Activated CD4-positive, alpha-beta memory T cell treated with anti-CD3 and anti-CD28 coated beads, Interleukin-2, amount 10 ng/mL, durations not matched to agents 7 days and 5 days (primary cell): ENCODE data around the gene PLXND1. TPM values are rescaled to one million over a fixed set of nuclear protein-coding genes. Genes with fewer than 3 reads are reported as not detected.
A peak's percentile ranks its signal among the peaks of the same experiment; 100 is the strongest.

ENCODE experiments used
- CTCF ChIA-PET: fragments of 350-600 bp; sonication (Branson Sonifier 250); formaldehyde crosslinking; loops from one replicate; lab custom pipeline; 2021; ENCODE audit warnings: antibody characterized with exemption, inconsistent platforms; lab: Charles Lee
- POLR2A ChIA-PET: fragments of 350-600 bp; sonication (Branson Sonifier 250); formaldehyde crosslinking; loops from one replicate; lab custom pipeline; 2021; ENCODE audit warnings: antibody characterized with exemption; lab: Charles Lee
- DNase-seq: peaks from one replicate; pipeline ENCODE4 v3.0.0-alpha.2; 2020
- H3K27ac Mint-ChIP-seq: one replicate; pipeline ENCODE4 v1.8.0; 2021; ENCODE audit warnings: mild to moderate bottlenecking, mixed read lengths
- H3K27me3 Mint-ChIP-seq: one replicate; pipeline ENCODE4 v1.8.0; 2021; ENCODE audit warnings: mixed read lengths
- H3K36me3 Mint-ChIP-seq: one replicate; pipeline ENCODE4 v1.8.0; 2021; ENCODE audit warnings: low read depth, mixed read lengths
- H3K4me1 Mint-ChIP-seq: one replicate; pipeline ENCODE4 v1.8.0; 2021; ENCODE audit warnings: mixed read lengths
- H3K4me3 Mint-ChIP-seq: one replicate; pipeline ENCODE4 v1.8.0; 2021; ENCODE audit warnings: mild to moderate bottlenecking, mixed read lengths
- H3K9me3 Mint-ChIP-seq: one replicate; pipeline ENCODE4 v1.8.0; 2021; ENCODE audit warnings: mixed read lengths
- total RNA-seq, 2 experiments: library from RNA; stranded (reverse); gene quantifications; one replicate each; pipeline ENCODE4 v1.2.3, GENCODE V29; 2021

Gene PLXND1
- total RNA-seq, 2 experiments from 2014 or later = 13.4 to 18.0 TPM

GRCh38 chr3:129599607-129600006 is 6.9 kb downstream of the PLXND1 start:
- Mint-ChIP-seq H3K27me3 (peaks cover 62% of the 10 kb centered on the region), H3K4me1 (peaks cover 6% of the 10 kb centered on the region)
- CTCF ChIA-PET = no interaction called here

DNA sequence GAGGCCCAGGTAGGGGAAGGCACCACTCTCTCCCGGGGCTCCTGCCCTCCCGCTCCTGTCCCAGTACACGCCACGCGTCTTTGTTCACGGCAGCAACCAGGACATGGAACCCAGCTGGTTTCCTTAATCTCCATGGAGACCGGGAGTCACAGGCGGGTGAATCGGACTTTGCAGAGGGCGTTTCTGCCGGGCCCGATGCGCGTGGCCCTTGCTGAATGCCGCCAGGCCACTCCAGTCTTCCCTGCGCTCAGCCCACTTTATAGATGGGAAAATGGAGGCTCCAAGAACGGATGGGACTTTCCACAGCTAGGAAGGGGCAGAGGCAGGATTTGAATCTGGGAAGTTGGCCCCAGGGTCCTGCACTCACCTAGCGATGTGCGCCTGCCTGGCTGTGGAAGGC is 7.4 kb downstream of the PLXND1 start:
- no peak for DNase-seq
- no peaks in the 10 kb centered on the region for H3K36me3 Mint-ChIP-seq
- H3K9me3 Mint-ChIP-seq = no peaks in the 10 kb centered on the region
- peaks cover 11% of the 10 kb centered on the region for H3K4me1 Mint-ChIP-seq
- POLR2A ChIA-PET = no interaction called here
- H3K4me3 Mint-ChIP-seq = no peak overlapping the region
- CTCF ChIA-PET = no interaction called here
- no peak overlapping the region for H3K27ac Mint-ChIP-seq
- H3K27me3 Mint-ChIP-seq = peaks cover 62% of the 10 kb centered on the region

More at GRCh38 chr3:129599607-129600006, 6.9 kb downstream of the PLXND1 start:
- POLR2A ChIA-PET = no interaction called here
- H3K27ac Mint-ChIP-seq = no peak overlapping the region
- H3K4me3 Mint-ChIP-seq = no peak overlapping the region
- no peaks in the 10 kb centered on the region for H3K9me3 Mint-ChIP-seq
- no peaks in the 10 kb centered on the region for H3K36me3 Mint-ChIP-seq
- no peak for DNase-seq

- POLR2A ChIA-PET = no interaction called here
Measured at GRCh38 chr3:129598484-129598883, 8.0 kb downstream of the PLXND1 start.

DNA sequence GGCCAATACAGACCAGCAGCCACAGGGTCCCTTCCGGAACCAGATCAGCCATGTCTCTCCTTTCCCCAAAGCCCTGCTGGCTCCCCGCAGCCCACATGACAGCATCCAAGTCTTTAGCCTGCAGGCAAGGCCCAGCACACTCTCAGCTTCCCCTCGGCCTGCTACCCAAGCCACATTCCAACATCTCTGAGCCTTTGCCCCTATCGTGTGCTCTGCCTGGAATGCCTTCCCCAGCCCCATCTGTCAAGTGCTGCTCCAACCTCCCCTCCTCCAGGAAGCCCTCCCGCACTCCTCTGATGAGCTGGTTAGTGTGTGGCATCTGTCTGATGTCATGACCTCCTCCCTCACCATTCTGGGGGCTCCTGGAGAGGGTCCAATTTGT is 8.5 kb downstream of the PLXND1 start:
- Mint-ChIP-seq H3K4me1 (peaks cover 22% of the 10 kb centered on the region), H3K4me3 (no peak overlapping the region), H3K27ac (no peak overlapping the region), H3K9me3 (no peaks in the 10 kb centered on the region), H3K36me3 (no peaks in the 10 kb centered on the region), H3K27me3 (peaks cover 58% of the 10 kb centered on the region)
- no peak for DNase-seq
- POLR2A ChIA-PET = no interaction called here
- CTCF ChIA-PET = no interaction called here

More at GRCh38 chr3:129598484-129598883, 8.0 kb downstream of the PLXND1 start:
- H3K27me3 Mint-ChIP-seq = peaks cover 60% of the 10 kb centered on the region
- no peak overlapping the region for H3K27ac Mint-ChIP-seq
- no peaks in the 10 kb centered on the region for H3K9me3 Mint-ChIP-seq
- no peak for DNase-seq
- H3K4me1 Mint-ChIP-seq = peaks cover 17% of the 10 kb centered on the region
- no peak overlapping the region for H3K4me3 Mint-ChIP-seq
- CTCF ChIA-PET = no interaction called here
- no peaks in the 10 kb centered on the region for H3K36me3 Mint-ChIP-seq

DNA sequence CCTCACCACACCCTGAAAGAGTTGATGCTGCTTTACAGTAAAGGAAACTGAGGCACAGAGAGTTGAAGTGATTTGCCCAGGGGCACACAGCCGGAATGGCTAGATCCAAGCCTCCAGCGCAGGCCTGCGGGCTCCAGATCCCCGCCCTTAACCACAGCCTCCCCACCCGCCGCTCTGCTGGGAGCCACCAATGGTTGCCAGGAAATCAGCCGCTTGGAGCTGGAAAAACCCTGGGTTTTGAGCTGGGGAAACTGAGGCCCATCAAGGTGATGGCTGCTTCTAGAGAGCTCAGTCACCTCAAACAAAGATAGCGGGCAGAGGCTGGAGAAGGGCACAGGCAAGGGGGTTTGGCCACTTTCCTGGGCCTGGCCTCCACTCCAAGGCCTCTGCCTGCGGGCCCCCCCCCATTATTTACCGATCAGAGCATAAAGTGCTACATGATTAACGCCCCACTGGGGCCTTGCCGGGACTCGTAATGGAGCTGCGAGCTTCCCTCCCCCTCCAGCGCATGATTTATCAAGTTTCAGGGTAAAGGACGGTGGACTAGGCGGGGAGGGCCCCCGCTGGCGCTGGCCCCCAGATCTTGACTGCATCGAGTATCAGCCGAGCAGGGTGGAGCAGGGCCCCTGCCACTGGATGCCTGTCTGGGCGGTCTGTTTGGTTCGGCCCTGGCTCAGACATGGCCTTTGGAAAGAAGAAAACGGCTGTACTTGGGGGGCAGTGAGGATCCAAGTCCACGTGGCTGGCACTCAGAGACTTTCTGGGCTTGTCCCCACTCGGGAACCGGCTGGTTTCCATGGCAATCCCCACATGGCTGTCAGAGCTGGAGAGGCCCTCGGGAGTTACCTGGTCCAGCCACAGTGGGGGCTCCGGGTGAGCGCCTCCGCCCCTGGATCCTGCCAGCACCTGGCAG is 9.1 kb downstream of the PLXND1 start:
- no peak overlapping the region for H3K27ac Mint-ChIP-seq
- DNase-seq = no peak
- CTCF ChIA-PET = no interaction called here
- no peaks in the 10 kb centered on the region for H3K36me3 Mint-ChIP-seq
- POLR2A ChIA-PET = no interaction called here
- peaks cover 53% of the 10 kb centered on the region for H3K27me3 Mint-ChIP-seq
- no peak overlapping the region for H3K4me3 Mint-ChIP-seq
- H3K4me1 Mint-ChIP-seq = peaks cover 23% of the 10 kb centered on the region
- no peaks in the 10 kb centered on the region for H3K9me3 Mint-ChIP-seq

- CTCF ChIA-PET = no interaction called here
- DNase-seq = no peak
- Mint-ChIP-seq H3K4me1 (peaks cover 30% of the 10 kb centered on the region), H3K4me3 (no peak overlapping the region), H3K9me3 (no peaks in the 10 kb centered on the region), H3K27me3 (peaks cover 52% of the 10 kb centered on the region), H3K36me3 (no peaks in the 10 kb centered on the region), H3K27ac (no peak overlapping the region)
- POLR2A ChIA-PET = interaction anchor here (1.2 to 1.3 kb wide), 2 partner anchors 9 to 19 kb away, joined by 3 to 4 read pairs; no protein-coding TSS in a partner anchor
Measured at GRCh38 chr3:129596194-129597086, 10.0 kb downstream of the PLXND1 start.

GRCh38 chr3:129595544-129596193 is 10.8 kb downstream of the PLXND1 start:
- no peak overlapping the region for H3K4me3 Mint-ChIP-seq
- H3K36me3 Mint-ChIP-seq = no peaks in the 10 kb centered on the region
- CTCF ChIA-PET = no interaction called here
- H3K27ac Mint-ChIP-seq = no peak overlapping the region
- DNase-seq = no peak
- H3K4me1 Mint-ChIP-seq = peaks cover 30% of the 10 kb centered on the region
- POLR2A ChIA-PET = interaction anchor here (1.2 to 1.3 kb wide), 2 partner anchors 10 to 18 kb away, joined by 3 to 4 read pairs; no protein-coding TSS in a partner anchor
- H3K27me3 Mint-ChIP-seq = peaks cover 54% of the 10 kb centered on the region
- H3K9me3 Mint-ChIP-seq = no peaks in the 10 kb centered on the region

- no peak overlapping the region for H3K27ac Mint-ChIP-seq
- H3K9me3 Mint-ChIP-seq = no peaks in the 10 kb centered on the region
- DNase-seq = no peak
- ChIA-PET CTCF (interaction anchor here (1.5 kb wide), 1 partner anchor 11 kb away, joined by 4 read pairs; the partner anchor contains the start of gene PLXND1), POLR2A (interaction anchor here (1.2 to 1.3 kb wide), 3 partner anchors 8 to 17 kb away, joined by 3 to 6 read pairs (median 4); no protein-coding TSS in a partner anchor)
- no peak overlapping the region for H3K4me3 Mint-ChIP-seq
- H3K27me3 Mint-ChIP-seq = peaks cover 50% of the 10 kb centered on the region
- peaks cover 30% of the 10 kb centered on the region for H3K4me1 Mint-ChIP-seq
- no peaks in the 10 kb centered on the region for H3K36me3 Mint-ChIP-seq
Measured at GRCh38 chr3:129594907-129595390, 11.5 kb downstream of the PLXND1 start.

DNA sequence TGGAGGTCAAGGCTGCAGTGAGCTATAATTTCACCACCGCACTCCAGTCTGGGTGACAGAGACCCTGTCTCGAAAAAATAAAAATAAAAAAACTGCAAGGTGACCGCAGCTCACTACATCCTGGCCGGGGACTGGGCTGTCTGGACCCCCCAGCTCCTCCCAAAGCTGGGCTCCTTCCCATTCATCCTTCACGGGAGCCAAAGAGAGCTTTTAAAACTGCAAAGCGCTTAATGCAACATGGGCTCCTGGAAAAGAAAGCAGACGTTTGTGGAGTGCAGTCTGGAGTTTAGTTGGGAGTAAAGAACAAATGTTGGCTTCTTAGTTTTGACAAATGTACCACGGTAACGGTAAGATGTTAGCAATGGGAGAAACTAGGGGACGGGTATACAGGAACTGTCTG is 12.1 kb downstream of the PLXND1 start:
- peaks cover 49% of the 10 kb centered on the region for H3K27me3 Mint-ChIP-seq
- DNase-seq = no peak
- ChIA-PET POLR2A (interaction anchor here (1.2 to 2.2 kb wide), 3 partner anchors 9 to 17 kb away, joined by 5 to 30 read pairs (median 6); no protein-coding TSS in a partner anchor), CTCF (interaction anchor here (1.0 to 2.3 kb wide), 4 partner anchors 12 to 104 kb away, joined by 3 to 9 read pairs (median 6); partner anchors contain the start of gene PLXND1)
- H3K27ac Mint-ChIP-seq = peak overlapping the region; percentile 64
- no peaks in the 10 kb centered on the region for H3K9me3 Mint-ChIP-seq
- H3K4me3 Mint-ChIP-seq = no peak overlapping the region
- peaks cover 27% of the 10 kb centered on the region for H3K4me1 Mint-ChIP-seq
- no peaks in the 10 kb centered on the region for H3K36me3 Mint-ChIP-seq

DNA sequence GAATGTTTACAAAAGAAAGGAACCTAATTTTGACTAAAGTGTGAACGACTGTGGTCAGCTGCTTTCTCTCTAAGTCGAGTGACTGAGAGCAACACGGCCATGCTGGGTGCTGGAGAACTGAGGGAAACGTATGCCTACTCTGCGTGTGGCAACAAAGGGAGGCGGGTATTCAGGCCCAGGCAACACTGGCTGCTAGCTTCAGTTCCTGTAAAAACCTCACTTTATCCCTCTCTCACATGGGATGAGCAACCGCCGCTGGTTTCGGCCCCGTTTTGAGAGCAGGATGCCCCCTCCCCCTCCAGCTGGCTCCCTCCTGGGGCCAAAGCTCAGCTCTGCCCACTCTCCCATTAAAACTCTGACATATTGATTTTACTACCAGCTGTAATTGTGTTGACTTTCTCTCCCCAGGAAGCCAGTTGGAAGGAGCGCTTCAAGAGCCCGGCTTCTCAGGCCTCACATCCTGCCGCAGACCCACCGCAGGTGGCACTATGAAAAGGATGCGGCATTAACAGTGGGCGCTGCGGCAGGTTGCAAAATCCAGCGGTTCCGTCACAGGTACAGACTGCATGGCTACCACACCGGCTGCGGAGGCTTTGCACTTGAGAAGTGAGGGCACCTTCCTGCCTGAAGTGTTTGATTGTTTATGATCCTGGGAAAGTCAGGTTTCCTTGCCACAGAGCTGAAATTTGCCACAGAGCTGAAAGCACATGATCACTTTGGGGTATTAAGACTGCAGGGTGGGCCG is 12.7 kb downstream of the PLXND1 start:
- H3K4me3 Mint-ChIP-seq = peak overlapping the region; percentile 25
- H3K27ac Mint-ChIP-seq = peak overlapping the region; percentile 64
- peaks cover 46% of the 10 kb centered on the region for H3K27me3 Mint-ChIP-seq
- DNase-seq = peak; percentile 86
- POLR2A ChIA-PET = interaction anchor here (1.1 to 2.2 kb wide), 6 partner anchors 10 to 277 kb away, joined by 3 to 30 read pairs (median 5); partner anchors contain the start of gene EFCAB12
- H3K4me1 Mint-ChIP-seq = peaks cover 27% of the 10 kb centered on the region
- no peaks in the 10 kb centered on the region for H3K36me3 Mint-ChIP-seq
- CTCF ChIA-PET = interaction anchor here (1.0 to 2.3 kb wide), 4 partner anchors 12 to 103 kb away, joined by 3 to 9 read pairs (median 6); partner anchors contain the start of gene PLXND1
- no peaks in the 10 kb centered on the region for H3K9me3 Mint-ChIP-seq

DNA sequence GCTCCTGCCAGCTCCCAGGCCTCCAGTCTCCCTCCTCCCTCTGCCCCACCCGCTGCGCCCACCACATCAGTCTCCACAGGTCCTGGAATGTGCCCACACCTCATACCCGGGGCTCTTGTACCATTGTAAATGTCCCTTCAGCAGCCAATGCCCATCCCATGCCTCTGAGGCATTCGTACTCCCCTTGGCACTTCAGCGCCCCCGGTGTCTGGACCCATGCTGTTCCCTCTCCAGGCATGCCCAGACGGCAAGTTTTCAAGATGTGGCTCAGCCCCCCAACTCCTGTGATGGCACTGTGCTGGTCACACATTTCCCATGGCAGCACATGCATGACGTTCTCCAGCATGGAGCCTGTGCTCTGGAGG is 13.3 kb downstream of the PLXND1 start:
- Mint-ChIP-seq H3K36me3 (no peaks in the 10 kb centered on the region), H3K4me1 (peaks cover 27% of the 10 kb centered on the region), H3K27me3 (peaks cover 43% of the 10 kb centered on the region), H3K27ac (peak overlapping the region; percentile 64), H3K4me3 (no peak overlapping the region), H3K9me3 (no peaks in the 10 kb centered on the region)
- ChIA-PET POLR2A (interaction anchor here (1.1 to 2.2 kb wide), 5 partner anchors 13 to 277 kb away, joined by 3 to 30 read pairs (median 5); partner anchors contain the start of gene EFCAB12), CTCF (interaction anchor here (1.5 to 2.3 kb wide), 3 partner anchors 13 to 103 kb away, joined by 4 to 9 read pairs (median 8); partner anchors contain the start of gene PLXND1)
- peak; percentile 22 for DNase-seq
